ENCODE measurements around the gene GRK6. TPM values are rescaled to one million over a fixed set of nuclear protein-coding genes. Genes with fewer than 3 reads are reported as not detected.
A peak's percentile ranks its signal among the peaks of the same experiment; 100 is the strongest.

Gene GRK6
- total RNA-seq, 2 donors from 2014 or later: 27.3 to 33.3 TPM

DNA sequence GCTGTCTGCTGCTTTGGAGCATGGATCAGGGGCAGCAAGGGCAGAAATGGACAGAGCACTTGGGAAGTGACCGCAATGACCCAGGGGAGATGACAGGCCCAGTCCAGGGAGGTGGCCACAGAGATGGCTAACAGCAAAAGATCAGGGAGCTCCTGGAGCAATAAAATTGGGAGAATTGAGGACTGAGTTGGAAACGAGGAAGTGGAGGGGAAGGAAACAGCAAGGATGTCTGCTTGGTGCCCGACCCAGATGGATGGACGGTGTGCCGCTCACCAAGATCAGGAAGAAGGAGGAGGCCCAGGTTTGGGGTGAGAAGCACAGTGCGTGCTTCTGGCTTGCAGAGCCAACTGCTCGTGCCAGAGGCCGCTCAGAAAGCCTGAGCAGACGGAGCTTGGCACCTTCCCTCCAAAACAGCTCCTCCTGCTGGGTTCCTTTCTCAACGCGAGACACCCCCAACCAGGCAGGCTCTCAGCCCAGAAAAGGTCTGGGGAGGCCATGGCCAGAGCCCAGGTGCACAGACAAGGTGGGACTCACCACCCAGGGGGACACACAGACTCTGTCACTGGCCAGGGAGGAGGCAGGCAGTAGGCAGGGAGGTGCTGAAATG lies 44.0 kb upstream of the GRK6 start:
- Histone ChIP-seq H3K4me1 (ENCODE audit: control insufficient read depth in 1 of 2, low read depth in 2 of 2) (no peaks in the 10 kb centered on the region), H3K27me3 (replicated peaks; ENCODE audit: insufficient read depth) (no peaks in the 10 kb centered on the region), H3K9me3 (no peaks in the 10 kb centered on the region), H3K27ac (no peak overlapping the region), H3K4me3 (no peak overlapping the region), H3K36me3 (no peaks in the 10 kb centered on the region)
- TF ChIP-seq, protein P1, sequence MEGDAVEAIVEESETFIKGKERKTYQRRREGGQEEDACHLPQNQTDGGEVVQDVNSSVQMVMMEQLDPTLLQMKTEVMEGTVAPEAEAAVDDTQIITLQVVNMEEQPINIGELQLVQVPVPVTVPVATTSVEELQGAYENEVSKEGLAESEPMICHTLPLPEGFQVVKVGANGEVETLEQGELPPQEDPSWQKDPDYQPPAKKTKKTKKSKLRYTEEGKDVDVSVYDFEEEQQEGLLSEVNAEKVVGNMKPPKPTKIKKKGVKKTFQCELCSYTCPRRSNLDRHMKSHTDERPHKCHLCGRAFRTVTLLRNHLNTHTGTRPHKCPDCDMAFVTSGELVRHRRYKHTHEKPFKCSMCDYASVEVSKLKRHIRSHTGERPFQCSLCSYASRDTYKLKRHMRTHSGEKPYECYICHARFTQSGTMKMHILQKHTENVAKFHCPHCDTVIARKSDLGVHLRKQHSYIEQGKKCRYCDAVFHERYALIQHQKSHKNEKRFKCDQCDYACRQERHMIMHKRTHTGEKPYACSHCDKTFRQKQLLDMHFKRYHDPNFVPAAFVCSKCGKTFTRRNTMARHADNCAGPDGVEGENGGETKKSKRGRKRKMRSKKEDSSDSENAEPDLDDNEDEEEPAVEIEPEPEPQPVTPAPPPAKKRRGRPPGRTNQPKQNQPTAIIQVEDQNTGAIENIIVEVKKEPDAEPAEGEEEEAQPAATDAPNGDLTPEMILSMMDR (IDR thresholded peaks at IDR 0.05): peak; percentile 27
- DNase-seq (ENCODE audit: low spot score): no peak
- no peak for ATAC-seq (ENCODE audit: insufficient number of reproducible peaks, low FRiP score, low read depth)

DNA sequence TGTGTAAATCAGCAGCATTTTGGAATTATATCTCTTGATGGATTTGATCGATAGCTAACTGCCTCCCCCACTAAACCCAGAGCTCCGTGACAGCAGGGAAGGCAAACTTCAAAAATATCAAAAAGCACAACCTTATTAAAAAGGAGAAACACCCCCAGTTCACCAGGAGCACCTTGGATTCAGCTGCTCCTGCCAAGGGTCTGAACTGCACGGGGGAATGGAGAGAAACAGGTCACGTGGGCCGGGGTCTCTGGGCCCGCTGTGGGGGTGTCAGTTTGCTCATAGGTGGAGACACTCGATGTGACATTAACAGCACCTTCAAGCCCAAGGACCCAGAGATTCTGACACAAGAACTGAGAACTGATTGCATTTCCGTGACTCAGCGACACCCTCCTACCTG lies 43.3 kb upstream of the GRK6 start:
- Histone ChIP-seq H3K9me3 (no peaks in the 10 kb centered on the region), H3K27me3 (replicated peaks; ENCODE audit: insufficient read depth) (no peaks in the 10 kb centered on the region), H3K27ac (no peak overlapping the region), H3K36me3 (no peaks in the 10 kb centered on the region), H3K4me1 (ENCODE audit: control insufficient read depth in 1 of 2, low read depth in 2 of 2) (no peaks in the 10 kb centered on the region), H3K4me3 (no peak overlapping the region)
- DNase-seq (ENCODE audit: low spot score) (no peak), ATAC-seq (ENCODE audit: insufficient number of reproducible peaks, low FRiP score, low read depth) (no peak)
- TF ChIP-seq, protein P1 (IDR thresholded peaks at IDR 0.05): no peak

DNA sequence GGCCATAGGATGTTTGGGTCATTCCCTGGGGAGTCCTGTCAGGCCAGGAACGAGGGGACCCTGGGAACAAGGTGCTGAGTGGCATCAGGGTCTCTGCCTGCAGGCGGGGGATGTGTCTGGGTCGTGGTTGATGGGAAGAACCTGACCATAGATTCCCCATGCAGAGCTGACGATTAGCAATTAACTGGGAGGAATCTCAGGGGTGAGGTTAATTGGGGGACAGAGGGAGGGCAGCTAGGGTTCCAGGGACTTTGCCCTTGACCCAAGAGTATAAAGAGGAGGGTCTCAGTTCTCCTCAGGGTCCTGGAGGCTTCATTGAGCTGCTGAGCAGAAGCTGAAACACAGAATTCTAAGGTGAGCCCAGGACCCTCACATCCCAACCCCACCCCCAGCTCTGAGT lies 42.3 kb upstream of the GRK6 start, which contains the start of gene SLC34A1:
Gene SLC34A1 (plus strand): TSS at position 301 of the 400 bp plus-strand sequence. CDS start 1,308 bp downstream, outside the sequence.
- H3K27me3 ChIP-seq (replicated peaks; ENCODE audit: insufficient read depth): no peaks in the 10 kb centered on the region
- no peaks in the 10 kb centered on the region for H3K36me3 ChIP-seq
- no peak within 1 kb of the TSS for H3K27ac ChIP-seq
- DNase-seq (ENCODE audit: low spot score) (no peak), ATAC-seq (ENCODE audit: insufficient number of reproducible peaks, low FRiP score, low read depth) (no peak)
- H3K9me3 ChIP-seq: no peaks in the 10 kb centered on the region
- no peaks in the 10 kb centered on the region for H3K4me1 ChIP-seq (ENCODE audit: control insufficient read depth in 1 of 2, low read depth in 2 of 2)
- H3K4me3 ChIP-seq: no peak within 1 kb of the TSS
- TF ChIP-seq, protein P1 (IDR thresholded peaks at IDR 0.05): no peak

DNA sequence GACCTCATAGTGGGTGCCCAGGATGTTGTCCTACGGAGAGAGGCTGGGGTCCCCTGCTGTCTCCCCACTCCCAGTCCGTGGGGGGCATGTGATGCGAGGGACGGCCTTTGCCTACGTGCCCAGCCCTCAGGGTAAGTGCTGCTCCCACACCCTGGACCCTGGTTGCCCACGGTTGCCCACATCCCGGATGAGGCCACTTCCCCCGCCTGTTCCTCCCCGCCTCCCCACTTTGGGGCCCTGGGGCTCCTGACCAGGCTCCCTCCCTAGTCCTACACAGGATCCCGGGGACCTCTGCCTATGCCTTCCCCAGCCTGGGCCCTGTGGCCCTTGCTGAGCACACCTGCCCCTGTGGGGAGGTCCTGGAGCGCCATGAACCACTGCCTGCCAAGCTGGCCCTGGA lies 40.8 kb upstream of the GRK6 start:
- H3K36me3 ChIP-seq: no peaks in the 10 kb centered on the region
- no peak overlapping the region for H3K27ac ChIP-seq
- ATAC-seq (ENCODE audit: insufficient number of reproducible peaks, low FRiP score, low read depth) (no peak), DNase-seq (ENCODE audit: low spot score) (no peak)
- no peak overlapping the region for H3K4me3 ChIP-seq
- H3K9me3 ChIP-seq: no peaks in the 10 kb centered on the region
- no peaks in the 10 kb centered on the region for H3K4me1 ChIP-seq (ENCODE audit: control insufficient read depth in 1 of 2, low read depth in 2 of 2)
- no peaks in the 10 kb centered on the region for H3K27me3 ChIP-seq (replicated peaks; ENCODE audit: insufficient read depth)
- TF ChIP-seq, protein P1 (IDR thresholded peaks at IDR 0.05): no peak

DNA sequence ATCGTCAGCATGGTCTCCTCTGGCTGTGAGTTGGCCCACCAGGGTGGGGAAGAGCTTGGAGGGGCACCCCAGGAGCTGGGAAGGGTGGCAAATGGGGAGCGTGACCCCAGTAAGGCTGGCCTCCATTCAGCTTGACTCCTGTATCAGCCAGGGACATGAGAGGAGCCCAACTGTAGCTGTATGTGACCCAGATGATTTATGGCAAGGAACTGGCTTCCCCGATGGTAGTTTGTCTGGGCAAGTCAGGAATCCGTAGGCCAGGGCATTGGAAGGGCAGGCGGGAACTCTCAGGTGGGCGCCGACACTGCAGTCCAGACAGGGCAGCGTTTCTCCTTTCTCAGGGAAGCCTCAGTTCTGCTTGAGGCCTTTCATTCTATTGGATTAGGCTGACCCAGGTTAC lies 39.9 kb upstream of the GRK6 start:
- Histone ChIP-seq H3K4me3 (no peak overlapping the region), H3K9me3 (no peaks in the 10 kb centered on the region), H3K27me3 (replicated peaks; ENCODE audit: insufficient read depth) (no peaks in the 10 kb centered on the region), H3K4me1 (ENCODE audit: control insufficient read depth in 1 of 2, low read depth in 2 of 2) (no peaks in the 10 kb centered on the region), H3K27ac (no peak overlapping the region), H3K36me3 (no peaks in the 10 kb centered on the region)
- no peak for DNase-seq (ENCODE audit: low spot score)
- TF ChIP-seq, protein P1 (IDR thresholded peaks at IDR 0.05): no peak
- ATAC-seq (ENCODE audit: insufficient number of reproducible peaks, low FRiP score, low read depth): no peak

Measured in thoracic aorta (tissue), 2 donors.